Left hindlimb (tissue), 1 donor: Measurements from ENCODE around the gene GRK1.
A peak's percentile ranks its signal among the peaks of the same experiment; 100 is the strongest.

Experiments used
- DNase-seq: peaks from one replicate; pipeline ENCODE4 v3.0.0-alpha.2; 2018

GRK1 gene

GRCh38 chr13:113650731-113651148 is 16.3 kb upstream of the GRK1 start:
- no peak for DNase-seq

- DNase-seq: peak; percentile 30
Observed at GRCh38 chr13:113651511-113652403, 15.3 kb upstream of the GRK1 start.

- DNase-seq: peak; percentile 21
Observed at GRCh38 chr13:113652404-113653263, 14.4 kb upstream of the GRK1 start.

- DNase-seq: peak; percentile 27
Observed at GRCh38 chr13:113653264-113654174, 13.5 kb upstream of the GRK1 start.

GRCh38 chr13:113654175-113654560 is 12.9 kb upstream of the GRK1 start:
- DNase-seq: peak; percentile 17

GRCh38 chr13:113654591-113655345 is 12.3 kb upstream of the GRK1 start:
- DNase-seq: peak; percentile 25

GRCh38 chr13:113655346-113656002 is 11.5 kb upstream of the GRK1 start:
- peak; percentile 18 for DNase-seq

- peak; percentile 17 for DNase-seq
Observed at GRCh38 chr13:113656003-113656588, 10.9 kb upstream of the GRK1 start.

- DNase-seq: peak; percentile 16
Observed at GRCh38 chr13:113656831-113657671, 10.0 kb upstream of the GRK1 start.

- DNase-seq: peak; percentile 26
Observed at GRCh38 chr13:113657851-113658741, 8.9 kb upstream of the GRK1 start, which contains the start of gene ATP4B. Gene ATP4B, minus strand, starts transcription at chr13:113658198. Its CDS starts 54 bp downstream, at chr13:113658144.

GRCh38 chr13:113658836-113659235 is 8.2 kb upstream of the GRK1 start:
- DNase-seq: peak; percentile 14

GRCh38 chr13:113659337-113659736 is 7.7 kb upstream of the GRK1 start:
- DNase-seq: no peak

GRCh38 chr13:113660066-113660465 is 7.0 kb upstream of the GRK1 start:
- no peak for DNase-seq

- DNase-seq: no peak
Observed at GRCh38 chr13:113661509-113661908, 5.5 kb upstream of the GRK1 start.

GRCh38 chr13:113663934-113664333 is 3.1 kb upstream of the GRK1 start:
- peak; percentile 2 for DNase-seq

- peak; percentile 27 for DNase-seq
Observed at GRCh38 chr13:113664751-113665596, 2.0 kb upstream of the GRK1 start.

- DNase-seq: peak; percentile 40
Observed at GRCh38 chr13:113665597-113666328, 1.3 kb upstream of the GRK1 start.
